HepG2 (cell line): ENCODE results near the gene COL27A1. TPM values are rescaled to one million over a fixed set of nuclear protein-coding genes. Genes with fewer than 3 reads are reported as not detected.
A peak's percentile ranks its signal among the peaks of the same experiment; 100 is the strongest.

Experiments
- CREM ChIP-seq, 2 experiments: sonication (generic) in 1 of 2; formaldehyde crosslinking in 1 of 2; IDR thresholded peaks; 2 replicates each; pipeline versions ENCODE4 v1.4.0 to v1.6.1; 2016 to 2020; ENCODE audit warnings: antibody characterized with exemption in 1 of 2, mild to moderate bottlenecking in 1 of 2, missing genetic modification reagents in 1 of 2
- ISL2 ChIP-seq: sonication (generic); formaldehyde crosslinking; IDR thresholded peaks from 2 replicates; pipeline ENCODE4 v1.5.0; 2020; ENCODE audit warnings: missing genetic modification reagents
- KDM3A ChIP-seq: IDR thresholded peaks from 2 replicates; pipeline ENCODE4 v1.6.1; 2018; ENCODE audit warnings: low read depth, missing compliant biosample characterization
- KDM5A ChIP-seq: fragments of 200-600 bp; sonication (generic); IDR thresholded peaks from 2 replicates; pipeline ENCODE4 v1.7.0; 2018; ENCODE audit warnings: antibody characterized with exemption, mild to moderate bottlenecking, low read length, borderline replicate concordance
- MTA1 ChIP-seq: sonication (generic); formaldehyde crosslinking; IDR thresholded peaks from 2 replicates; pipeline ENCODE4 v1.4.0; 2020; ENCODE audit warnings: missing genetic modification reagents, mild to moderate bottlenecking, borderline replicate concordance
- ONECUT2 ChIP-seq: sonication (generic); formaldehyde crosslinking; IDR thresholded peaks from 2 replicates; pipeline ENCODE4 v1.4.0; 2020; ENCODE audit warnings: missing genetic modification reagents
- RARA ChIP-seq: IDR thresholded peaks from 2 replicates; pipeline ENCODE4 v1.6.1; 2016; ENCODE audit warnings: missing genetic modification reagents, missing compliant biosample characterization
- ZNF460 ChIP-seq: sonication (generic); formaldehyde crosslinking; IDR thresholded peaks from 2 replicates; pipeline ENCODE4 v1.5.1; 2020; ENCODE audit warnings: missing genetic modification reagents, mild to moderate bottlenecking, borderline replicate concordance
- polyA plus RNA-seq, 8 experiments: library from polyadenylated mRNA; depleted of rRNA in 3 of 8; stranded (reverse) in 7 of 8; unstranded in 1 of 8; fragments of >200 nt; fragmentation: Illumina TruSeq in 4 of 8; extraction: Trizol in 4 of 8; gene quantifications; 2 replicates each; pipeline versions ENCODE4 v1.2.1 to v1.2.3, GENCODE V29; 2011 to 2016; ENCODE audit warnings: low read depth in 4 of 8, missing spikeins in 1 of 8, mixed read lengths in 1 of 8; ENCODE audit not compliant: insufficient read depth in 1 of 8
- total RNA-seq, 5 experiments: library from RNA; depleted of rRNA; stranded (reverse); fragments of >200 nt; fragmentation: Illumina TruSeq; extraction: Trizol; gene quantifications; 2 replicates each; pipeline ENCODE4 v1.2.3, GENCODE V29; 2016; ENCODE audit warnings: low read depth in 1 of 5
- TF ChIP-seq, protein P1 (sequence below): sonication (generic); formaldehyde crosslinking; IDR thresholded peaks from 2 replicates; pipeline ENCODE4 v1.4.0; 2020; ENCODE audit warnings: mild to moderate bottlenecking, missing genetic modification reagents
- TF ChIP-seq, protein P2 (sequence below): sonication (generic); formaldehyde crosslinking; IDR thresholded peaks from 2 replicates; pipeline ENCODE4 v1.4.0; 2020; ENCODE audit warnings: missing genetic modification reagents, borderline replicate concordance
- TF ChIP-seq, protein P3 (sequence below): sonication (generic); formaldehyde crosslinking; IDR thresholded peaks from 2 replicates; pipeline ENCODE4 v1.8.0; 2022; ENCODE audit warnings: missing genetic modification reagents, mild to moderate bottlenecking, moderate library complexity, borderline replicate concordance
- TF ChIP-seq, protein P4 (sequence below): sonication (generic); formaldehyde crosslinking; IDR thresholded peaks from 2 replicates; pipeline ENCODE4 v1.5.1; 2020; ENCODE audit warnings: missing genetic modification reagents, mild to moderate bottlenecking, borderline replicate concordance
- TF ChIP-seq, protein P5 (sequence below): sonication (generic); formaldehyde crosslinking; IDR thresholded peaks from 2 replicates; pipeline ENCODE4 v1.5.1; 2020; ENCODE audit warnings: missing genetic modification reagents, mild to moderate bottlenecking, borderline replicate concordance

The COL27A1 gene
- total and polyA plus RNA-seq, 2 of the 13 experiments (the other 11 are each of a cell fraction or from before 2014, with no cell fraction given) = 71.3 to 89.1 TPM

DNA sequence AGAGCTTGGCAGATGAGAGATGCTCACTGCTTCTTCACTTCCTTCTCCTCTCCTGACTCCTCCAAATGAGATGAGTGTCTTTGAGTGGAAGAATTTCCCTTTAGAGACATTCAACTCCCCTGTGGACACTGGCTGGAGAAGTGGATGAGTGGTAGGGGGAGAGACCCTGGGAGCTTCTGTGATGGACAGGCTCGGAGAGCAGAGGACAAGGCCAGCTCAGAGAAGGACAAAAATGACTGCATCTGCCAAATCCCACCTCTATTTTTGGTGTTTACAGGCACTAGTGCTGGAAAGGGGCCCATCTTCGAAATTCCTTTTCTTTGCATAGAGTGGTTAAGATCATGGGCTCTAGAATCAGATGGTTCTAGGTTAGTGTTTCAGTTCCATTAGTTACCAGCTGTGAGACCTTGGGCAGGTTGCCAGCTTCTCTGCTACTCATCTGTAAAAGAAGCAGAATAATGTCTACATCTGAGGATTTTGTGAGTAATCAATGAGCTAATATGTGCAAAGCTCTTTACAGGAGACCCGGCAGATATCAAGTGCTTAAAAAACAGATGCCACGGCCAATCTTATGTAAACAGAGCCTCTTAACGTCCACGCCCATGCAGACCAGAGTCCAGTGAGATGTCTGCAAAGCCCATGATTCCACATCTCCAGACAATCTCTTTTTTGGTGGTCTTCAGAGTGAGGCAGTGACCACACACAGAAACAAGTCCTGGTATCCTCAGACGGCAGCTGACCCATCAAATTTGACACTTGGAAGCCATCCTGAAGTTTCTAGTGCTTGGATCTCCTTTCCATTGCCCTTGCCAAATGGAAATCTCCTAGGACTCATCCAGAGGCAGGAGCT lies 13.6 kb upstream of the COL27A1 start (continued):
- TF ChIP-seq, protein P1, sequence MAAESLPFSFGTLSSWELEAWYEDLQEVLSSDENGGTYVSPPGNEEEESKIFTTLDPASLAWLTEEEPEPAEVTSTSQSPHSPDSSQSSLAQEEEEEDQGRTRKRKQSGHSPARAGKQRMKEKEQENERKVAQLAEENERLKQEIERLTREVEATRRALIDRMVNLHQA (CRISPR knock-in tag) = no peak
- TF ChIP-seq KDM3A (no peak), ONECUT2 (CRISPR knock-in tag) (peak; percentile 62; the same call in 1 of the 2 replicates), KDM5A (no peak), MTA1 (no peak), CREM (IDR thresholded peaks at IDR 0.05) (peak; percentile 40; the same call in 1 of the 2 replicates), CREM (CRISPR knock-in tag; IDR thresholded peaks at IDR 0.05) (no peak), RARA (CRISPR knock-in tag) (peak; percentile 45; the same call in 1 of the 2 replicates), ISL2 (peak; percentile 73), ZNF460 (CRISPR knock-in tag) (no peak)
- TF ChIP-seq, protein P2, sequence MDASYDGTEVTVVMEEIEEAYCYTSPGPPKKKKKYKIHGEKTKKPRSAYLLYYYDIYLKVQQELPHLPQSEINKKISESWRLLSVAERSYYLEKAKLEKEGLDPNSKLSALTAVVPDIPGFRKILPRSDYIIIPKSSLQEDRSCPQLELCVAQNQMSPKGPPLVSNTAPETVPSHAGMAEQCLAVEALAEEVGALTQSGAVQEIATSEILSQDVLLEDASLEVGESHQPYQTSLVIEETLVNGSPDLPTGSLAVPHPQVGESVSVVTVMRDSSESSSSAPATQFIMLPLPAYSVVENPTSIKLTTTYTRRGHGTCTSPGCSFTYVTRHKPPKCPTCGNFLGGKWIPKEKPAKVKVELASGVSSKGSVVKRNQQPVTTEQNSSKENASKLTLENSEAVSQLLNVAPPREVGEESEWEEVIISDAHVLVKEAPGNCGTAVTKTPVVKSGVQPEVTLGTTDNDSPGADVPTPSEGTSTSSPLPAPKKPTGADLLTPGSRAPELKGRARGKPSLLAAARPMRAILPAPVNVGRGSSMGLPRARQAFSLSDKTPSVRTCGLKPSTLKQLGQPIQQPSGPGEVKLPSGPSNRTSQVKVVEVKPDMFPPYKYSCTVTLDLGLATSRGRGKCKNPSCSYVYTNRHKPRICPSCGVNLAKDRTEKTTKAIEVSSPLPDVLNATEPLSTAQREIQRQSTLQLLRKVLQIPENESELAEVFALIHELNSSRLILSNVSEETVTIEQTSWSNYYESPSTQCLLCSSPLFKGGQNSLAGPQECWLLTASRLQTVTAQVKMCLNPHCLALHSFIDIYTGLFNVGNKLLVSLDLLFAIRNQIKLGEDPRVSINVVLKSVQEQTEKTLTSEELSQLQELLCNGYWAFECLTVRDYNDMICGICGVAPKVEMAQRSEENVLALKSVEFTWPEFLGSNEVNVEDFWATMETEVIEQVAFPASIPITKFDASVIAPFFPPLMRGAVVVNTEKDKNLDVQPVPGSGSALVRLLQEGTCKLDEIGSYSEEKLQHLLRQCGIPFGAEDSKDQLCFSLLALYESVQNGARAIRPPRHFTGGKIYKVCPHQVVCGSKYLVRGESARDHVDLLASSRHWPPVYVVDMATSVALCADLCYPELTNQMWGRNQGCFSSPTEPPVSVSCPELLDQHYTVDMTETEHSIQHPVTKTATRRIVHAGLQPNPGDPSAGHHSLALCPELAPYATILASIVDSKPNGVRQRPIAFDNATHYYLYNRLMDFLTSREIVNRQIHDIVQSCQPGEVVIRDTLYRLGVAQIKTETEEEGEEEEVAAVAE = no peak
- TF ChIP-seq, protein P3, sequence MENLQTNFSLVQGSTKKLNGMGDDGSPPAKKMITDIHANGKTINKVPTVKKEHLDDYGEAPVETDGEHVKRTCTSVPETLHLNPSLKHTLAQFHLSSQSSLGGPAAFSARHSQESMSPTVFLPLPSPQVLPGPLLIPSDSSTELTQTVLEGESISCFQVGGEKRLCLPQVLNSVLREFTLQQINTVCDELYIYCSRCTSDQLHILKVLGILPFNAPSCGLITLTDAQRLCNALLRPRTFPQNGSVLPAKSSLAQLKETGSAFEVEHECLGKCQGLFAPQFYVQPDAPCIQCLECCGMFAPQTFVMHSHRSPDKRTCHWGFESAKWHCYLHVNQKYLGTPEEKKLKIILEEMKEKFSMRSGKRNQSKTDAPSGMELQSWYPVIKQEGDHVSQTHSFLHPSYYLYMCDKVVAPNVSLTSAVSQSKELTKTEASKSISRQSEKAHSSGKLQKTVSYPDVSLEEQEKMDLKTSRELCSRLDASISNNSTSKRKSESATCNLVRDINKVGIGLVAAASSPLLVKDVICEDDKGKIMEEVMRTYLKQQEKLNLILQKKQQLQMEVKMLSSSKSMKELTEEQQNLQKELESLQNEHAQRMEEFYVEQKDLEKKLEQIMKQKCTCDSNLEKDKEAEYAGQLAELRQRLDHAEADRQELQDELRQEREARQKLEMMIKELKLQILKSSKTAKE (CRISPR knock-in tag) = 0 out of 2 replicates have a peak, but pooled peaks have one; percentile 21
- TF ChIP-seq, protein P4, sequence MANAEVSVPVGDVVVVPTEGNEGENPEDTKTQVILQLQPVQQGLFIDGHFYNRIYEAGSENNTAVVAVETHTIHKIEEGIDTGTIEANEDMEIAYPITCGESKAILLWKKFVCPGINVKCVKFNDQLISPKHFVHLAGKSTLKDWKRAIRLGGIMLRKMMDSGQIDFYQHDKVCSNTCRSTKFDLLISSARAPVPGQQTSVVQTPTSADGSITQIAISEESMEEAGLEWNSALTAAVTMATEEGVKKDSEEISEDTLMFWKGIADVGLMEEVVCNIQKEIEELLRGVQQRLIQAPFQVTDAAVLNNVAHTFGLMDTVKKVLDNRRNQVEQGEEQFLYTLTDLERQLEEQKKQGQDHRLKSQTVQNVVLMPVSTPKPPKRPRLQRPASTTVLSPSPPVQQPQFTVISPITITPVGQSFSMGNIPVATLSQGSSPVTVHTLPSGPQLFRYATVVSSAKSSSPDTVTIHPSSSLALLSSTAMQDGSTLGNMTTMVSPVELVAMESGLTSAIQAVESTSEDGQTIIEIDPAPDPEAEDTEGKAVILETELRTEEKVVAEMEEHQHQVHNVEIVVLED (CRISPR knock-in tag) = no peak
- TF ChIP-seq, protein P5, sequence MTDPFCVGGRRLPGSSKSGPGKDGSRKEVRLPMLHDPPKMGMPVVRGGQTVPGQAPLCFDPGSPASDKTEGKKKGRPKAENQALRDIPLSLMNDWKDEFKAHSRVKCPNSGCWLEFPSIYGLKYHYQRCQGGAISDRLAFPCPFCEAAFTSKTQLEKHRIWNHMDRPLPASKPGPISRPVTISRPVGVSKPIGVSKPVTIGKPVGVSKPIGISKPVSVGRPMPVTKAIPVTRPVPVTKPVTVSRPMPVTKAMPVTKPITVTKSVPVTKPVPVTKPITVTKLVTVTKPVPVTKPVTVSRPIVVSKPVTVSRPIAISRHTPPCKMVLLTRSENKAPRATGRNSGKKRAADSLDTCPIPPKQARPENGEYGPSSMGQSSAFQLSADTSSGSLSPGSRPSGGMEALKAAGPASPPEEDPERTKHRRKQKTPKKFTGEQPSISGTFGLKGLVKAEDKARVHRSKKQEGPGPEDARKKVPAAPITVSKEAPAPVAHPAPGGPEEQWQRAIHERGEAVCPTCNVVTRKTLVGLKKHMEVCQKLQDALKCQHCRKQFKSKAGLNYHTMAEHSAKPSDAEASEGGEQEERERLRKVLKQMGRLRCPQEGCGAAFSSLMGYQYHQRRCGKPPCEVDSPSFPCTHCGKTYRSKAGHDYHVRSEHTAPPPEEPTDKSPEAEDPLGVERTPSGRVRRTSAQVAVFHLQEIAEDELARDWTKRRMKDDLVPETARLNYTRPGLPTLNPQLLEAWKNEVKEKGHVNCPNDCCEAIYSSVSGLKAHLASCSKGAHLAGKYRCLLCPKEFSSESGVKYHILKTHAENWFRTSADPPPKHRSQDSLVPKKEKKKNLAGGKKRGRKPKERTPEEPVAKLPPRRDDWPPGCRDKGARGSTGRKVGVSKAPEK (CRISPR knock-in tag) = no peak
